Stomach (tissue), 9 donors: Measurements from ENCODE around the gene CTIF. TPM values are rescaled to one million over a fixed set of nuclear protein-coding genes. Genes with fewer than 3 reads are reported as not detected.

Experiments
- DNase-seq, 2 donors: peaks; one replicate each; pipeline versions ENCODE4 v3.0.0 to v3.0.0-alpha.2; 2013 to 2019
- H3K27ac ChIP-seq, 5 donors: fragments of 200-600 bp in 4 of 5; sonication (generic) in 4 of 5; one replicate each; pipeline ENCODE4 v1.5.1; 2013 to 2019; ENCODE audit warnings: mild to moderate bottlenecking in 1 of 5, moderate library complexity in 1 of 5
- H3K27me3 ChIP-seq, 3 donors: fragments of 200-600 bp; sonication (generic); one replicate each; pipeline ENCODE4 v1.5.1; 2017 to 2019; ENCODE audit warnings: mixed run types in 1 of 3
- H3K36me3 ChIP-seq, 4 donors: fragments of 200-600 bp; sonication (generic); 1 replicate in 3 of 4; 2 replicates in 1 of 4; pipeline ENCODE4 v1.5.1; 2016 to 2019
- H3K4me1 ChIP-seq, 4 donors: fragments of 200-600 bp; sonication (generic); one replicate each; pipeline ENCODE4 v1.5.1; 2016 to 2019
- H3K4me3 ChIP-seq, 4 donors: fragments of 200-600 bp; sonication (generic) in 3 of 4; one replicate each; pipeline ENCODE4 v1.5.1; 2016 to 2019; ENCODE audit warnings: mild to moderate bottlenecking in 1 of 4
- H3K9me3 ChIP-seq, 4 donors: fragments of 200-600 bp; sonication (generic); one replicate each; pipeline ENCODE4 v1.5.1; 2016 to 2019
- EP300 ChIP-seq: sonication (generic); formaldehyde crosslinking; IDR thresholded peaks from one replicate; pipeline ENCODE4 v1.6.1; 2017; ENCODE audit warnings: antibody characterized with exemption
- POLR2A ChIP-seq, 4 donors: fragments of 450-650 bp; IDR thresholded peaks; one replicate each; pipeline ENCODE4 v1.6.1; 2016; ENCODE audit warnings: antibody characterized with exemption in 4 of 4, control low read depth in 2 of 4, mild to moderate bottlenecking in 1 of 4, moderate library complexity in 1 of 4
- POLR2AphosphoS5 ChIP-seq, 3 donors: sonication (generic); formaldehyde crosslinking; IDR thresholded peaks; one replicate each; pipeline ENCODE4 v1.6.1; 2016; ENCODE audit warnings: antibody characterized with exemption in 3 of 3
- WGBS, 5 donors: extraction: QIAGEN DNeasy Blood & Tissue Kit in 3 of 5; methylation state at CpG; one replicate each; pipeline versions ENCODE4 v1.1.5 to v1.1.7; 2013 to 2018; 5-methylcytosine and 5-hydroxymethylcytosine counted together
- intact Hi-C: fragments of 100-400 bp; cut with DNase I; formaldehyde crosslinking; loops from one replicate; pipeline ENCODE4 v1.15.1; 2023; ENCODE audit warnings: low total_unique reads
- polyA plus RNA-seq, 3 donors: library from polyadenylated mRNA; stranded (reverse); fragments of 200-250 nt; gene quantifications; one replicate each; pipeline ENCODE4 v1.2.3, GENCODE V29; 2013
- total RNA-seq, 5 donors: library from RNA; depleted of rRNA; stranded (reverse); fragments of >200 nt; gene quantifications; one replicate each; pipeline versions ENCODE4 v1.1.0 to v1.2.3, GENCODE V29; 2014 to 2016
- TF ChIP-seq, protein P1 (sequence below), 7 experiments: fragments of 450-650 bp in 4 of 7; fragments of 200-600 bp in 3 of 7; sonication (generic) in 3 of 7; IDR thresholded peaks; one replicate each; pipeline ENCODE4 v1.5.1; 2016 to 2019; ENCODE audit warnings: antibody characterized with exemption in 7 of 7, control low read depth in 2 of 7, mild to moderate bottlenecking in 1 of 7
- donor health status: healthy with polysubstance abuse.
- donor health status: Bipolar disorder and iron deficiency.
- donor health status: healthy.

Gene CTIF
- total and polyA plus RNA-seq, 8 donors, result 16.3 to 105 (median 30.3) TPM

DNA sequence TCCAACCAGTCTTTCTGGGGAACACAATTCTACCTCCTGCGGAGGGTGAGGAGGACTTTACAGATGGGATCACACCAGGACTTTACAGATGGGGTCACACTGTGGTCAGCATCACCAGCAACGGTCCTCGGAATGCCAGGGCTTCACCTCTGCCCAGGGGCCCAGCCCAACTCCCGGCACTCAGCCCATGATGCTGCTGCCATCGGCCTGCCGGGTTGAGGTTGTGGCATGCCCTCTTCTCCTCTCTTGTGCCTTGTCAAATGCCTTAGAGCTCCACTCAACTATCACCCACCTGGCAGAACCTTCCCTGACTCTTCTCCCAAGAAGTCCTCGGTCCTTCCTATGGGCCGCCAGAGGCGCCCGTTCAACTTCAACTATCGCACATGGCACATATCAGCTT is 166.7 kb downstream of the CTIF start:
- Histone ChIP-seq H3K36me3 (peaks cover 0 to 9% (median under 1%) of the 10 kb centered on the region in 4 donors), H3K9me3 (no peaks in the 10 kb centered on the region), H3K4me3 (no peak overlapping the region), H3K4me1 (no peaks in the 10 kb centered on the region), H3K27ac (no peak overlapping the region), H3K27me3 (no peaks in the 10 kb centered on the region)
- intact Hi-C loops, result no loop called here
- TF ChIP-seq POLR2AphosphoS5 (IDR thresholded peaks at IDR 0.05) (no peak), POLR2A (IDR thresholded peaks at IDR 0.05) (no peak), EP300 (no peak)
- TF ChIP-seq, protein P1, sequence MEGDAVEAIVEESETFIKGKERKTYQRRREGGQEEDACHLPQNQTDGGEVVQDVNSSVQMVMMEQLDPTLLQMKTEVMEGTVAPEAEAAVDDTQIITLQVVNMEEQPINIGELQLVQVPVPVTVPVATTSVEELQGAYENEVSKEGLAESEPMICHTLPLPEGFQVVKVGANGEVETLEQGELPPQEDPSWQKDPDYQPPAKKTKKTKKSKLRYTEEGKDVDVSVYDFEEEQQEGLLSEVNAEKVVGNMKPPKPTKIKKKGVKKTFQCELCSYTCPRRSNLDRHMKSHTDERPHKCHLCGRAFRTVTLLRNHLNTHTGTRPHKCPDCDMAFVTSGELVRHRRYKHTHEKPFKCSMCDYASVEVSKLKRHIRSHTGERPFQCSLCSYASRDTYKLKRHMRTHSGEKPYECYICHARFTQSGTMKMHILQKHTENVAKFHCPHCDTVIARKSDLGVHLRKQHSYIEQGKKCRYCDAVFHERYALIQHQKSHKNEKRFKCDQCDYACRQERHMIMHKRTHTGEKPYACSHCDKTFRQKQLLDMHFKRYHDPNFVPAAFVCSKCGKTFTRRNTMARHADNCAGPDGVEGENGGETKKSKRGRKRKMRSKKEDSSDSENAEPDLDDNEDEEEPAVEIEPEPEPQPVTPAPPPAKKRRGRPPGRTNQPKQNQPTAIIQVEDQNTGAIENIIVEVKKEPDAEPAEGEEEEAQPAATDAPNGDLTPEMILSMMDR (IDR thresholded peaks at IDR 0.05), result no peak
- DNase-seq, result no peak
- 87 to 95% (median 92%) methylated on average over 9 to 11 of the region's 11 CpGs for WGBS, 5 donors

DNA sequence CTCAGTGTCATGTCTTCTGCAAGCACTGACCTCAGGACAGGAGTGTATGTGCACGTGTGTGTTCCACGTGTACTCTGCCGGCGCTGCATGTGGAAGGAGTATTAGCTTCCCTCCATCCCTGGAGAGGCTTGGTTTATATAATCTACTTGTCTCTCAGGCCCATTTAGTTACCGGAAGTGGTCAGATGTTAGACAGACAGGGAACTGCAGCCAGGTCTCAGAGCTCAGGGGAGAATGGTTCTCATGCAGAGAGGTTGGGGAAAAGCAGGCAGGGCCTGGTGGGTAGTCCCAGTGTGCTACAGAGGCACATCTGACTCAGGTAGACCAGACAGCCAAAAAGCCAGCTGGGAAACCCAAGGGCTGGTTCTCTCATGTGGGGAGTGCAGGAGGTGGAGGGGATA is 167.9 kb downstream of the CTIF start:
- Histone ChIP-seq H3K4me3 (no peak overlapping the region), H3K27ac (no peak overlapping the region), H3K27me3 (no peaks in the 10 kb centered on the region), H3K36me3 (peaks cover 0 to 9% (median 0%) of the 10 kb centered on the region in 4 donors), H3K9me3 (no peaks in the 10 kb centered on the region), H3K4me1 (no peaks in the 10 kb centered on the region)
- TF ChIP-seq POLR2AphosphoS5 (IDR thresholded peaks at IDR 0.05) (no peak), EP300 (no peak), POLR2A (IDR thresholded peaks at IDR 0.05) (no peak)
- TF ChIP-seq, protein P1 (IDR thresholded peaks at IDR 0.05), result no peak
- WGBS, 5 donors, result 84 to 88% (median 87%) methylated on average over 5 of the region's 5 CpGs
- DNase-seq, result no peak
- intact Hi-C loops, result no loop called here

- no peak for TF ChIP-seq POLR2A (IDR thresholded peaks at IDR 0.05)
- no peak for TF ChIP-seq POLR2AphosphoS5 (IDR thresholded peaks at IDR 0.05)
- TF ChIP-seq, protein P1 (IDR thresholded peaks at IDR 0.05), result no peak
- TF ChIP-seq EP300, result no peak
- H3K27ac ChIP-seq, result no peak overlapping the region
Measured at GRCh38 chr18:48707636-48708296, 168.9 kb downstream of the CTIF start.

DNA sequence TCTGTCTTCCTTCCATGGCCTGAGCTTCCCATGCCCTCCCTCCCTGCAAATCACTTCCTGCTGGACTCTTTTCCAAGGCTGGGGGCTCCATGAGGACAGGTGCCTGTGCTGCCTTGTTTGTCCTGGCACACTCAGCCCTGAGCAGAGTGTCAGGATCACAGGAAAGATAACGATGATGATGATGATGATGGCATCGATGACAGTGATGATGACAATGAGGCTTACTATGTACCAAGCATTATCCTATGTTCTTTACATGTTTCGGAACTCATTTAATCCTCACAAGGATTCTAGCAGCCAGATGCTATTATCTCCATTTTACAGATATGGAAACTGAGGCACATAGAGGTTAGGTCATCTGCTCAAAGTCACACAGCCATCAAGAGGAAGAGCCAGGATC is 170.0 kb downstream of the CTIF start:
- H3K27me3 ChIP-seq, result no peaks in the 10 kb centered on the region
- H3K9me3 ChIP-seq, result no peaks in the 10 kb centered on the region
- peaks cover 0 to 18% (median 1%) of the 10 kb centered on the region in 4 donors for H3K36me3 ChIP-seq
- no peak for TF ChIP-seq EP300
- no peak overlapping the region for H3K4me3 ChIP-seq
- WGBS, 5 donors, result 83 to 100% (median 85%) methylated on average over 3 of the region's 3 CpGs
- peaks cover 0 to 10% (median 2%) of the 10 kb centered on the region in 4 donors for H3K4me1 ChIP-seq
- no peak overlapping the region for H3K27ac ChIP-seq
- DNase-seq, result no peak
- intact Hi-C loops, result no loop called here

More at GRCh38 chr18:48707636-48708296, 168.9 kb downstream of the CTIF start:
- Histone ChIP-seq H3K9me3 (no peaks in the 10 kb centered on the region), H3K4me1 (peaks cover 0 to 7% (median 2%) of the 10 kb centered on the region in 4 donors), H3K4me3 (no peak overlapping the region), H3K36me3 (peaks cover 0 to 9% (median 0%) of the 10 kb centered on the region in 4 donors), H3K27me3 (no peaks in the 10 kb centered on the region)
- WGBS, 5 donors, result 86 to 95% (median 93%) methylated on average over 7 of the region's 7 CpGs
- intact Hi-C loops, result no loop called here
- no peak for DNase-seq
